Femur (tissue), 1 donor: ENCODE measurements around the gene SPAG8.

Source experiments
- DNase-seq: peaks from one replicate; pipeline ENCODE4 v3.0.0-alpha.2; 2017

Gene SPAG8

GRCh38 chr9:35839926-35840325, 27.9 kb upstream of the SPAG8 start:
- no peak for DNase-seq

GRCh38 chr9:35836595-35836994, 24.5 kb upstream of the SPAG8 start:
- DNase-seq = no peak

- DNase-seq = no peak
Measured at GRCh38 chr9:35835766-35836165, 23.7 kb upstream of the SPAG8 start.

GRCh38 chr9:35835216-35835632, 23.2 kb upstream of the SPAG8 start:
- DNase-seq = no peak

GRCh38 chr9:35834260-35835215, 22.5 kb upstream of the SPAG8 start:
- DNase-seq = no peak

GRCh38 chr9:35832814-35833213, 20.8 kb upstream of the SPAG8 start:
- DNase-seq = no peak

GRCh38 chr9:35831040-35831439, 19.0 kb upstream of the SPAG8 start:
- DNase-seq = no peak

- no peak for DNase-seq
Measured at GRCh38 chr9:35829764-35830096, 17.7 kb upstream of the SPAG8 start.

GRCh38 chr9:35829084-35829763, 17.2 kb upstream of the SPAG8 start, which contains the start of gene TMEM8B:
TSS of gene TMEM8B (plus strand) at chr9:35829228. CDS start at chr9:35829448, 220 bp downstream.
- peak; percentile 97 for DNase-seq

- no peak for DNase-seq
Measured at GRCh38 chr9:35828716-35829083, 16.6 kb upstream of the SPAG8 start, which contains the start of gene FAM221B. TSS of gene FAM221B (minus strand) at chr9:35828732. CDS start at chr9:35826161, 2,571 bp downstream.

GRCh38 chr9:35827486-35827885, 15.4 kb upstream of the SPAG8 start:
- DNase-seq = no peak

- no peak for DNase-seq
Measured at GRCh38 chr9:35826071-35826701, 14.1 kb upstream of the SPAG8 start.

GRCh38 chr9:35822926-35823325, 10.9 kb upstream of the SPAG8 start:
- no peak for DNase-seq

GRCh38 chr9:35820076-35820475, 8.0 kb upstream of the SPAG8 start:
- DNase-seq = no peak

GRCh38 chr9:35818341-35818740, 6.3 kb upstream of the SPAG8 start:
- DNase-seq = no peak

- DNase-seq = no peak
Measured at GRCh38 chr9:35816708-35817107, 4.6 kb upstream of the SPAG8 start.

GRCh38 chr9:35814841-35815543, 2.9 kb upstream of the SPAG8 start, which contains the start of gene HINT2:
TSS of gene HINT2 (minus strand) at chr9:35815042. CDS start at chr9:35814979, 63 bp downstream.
- peak; percentile 97 for DNase-seq

- DNase-seq = peak; percentile 86
Measured at GRCh38 chr9:35814106-35814840, 2.2 kb upstream of the SPAG8 start.

GRCh38 chr9:35813434-35814105, 1.5 kb upstream of the SPAG8 start:
- no peak for DNase-seq

- DNase-seq = peak; percentile 43
Measured at GRCh38 chr9:35811381-35812024, 559 bp downstream of the SPAG8 start.

- DNase-seq = no peak
Measured at GRCh38 chr9:35810122-35810521, 1.9 kb downstream of the SPAG8 start.
